GM12872 (cell line): Measurements from ENCODE around the gene CHRNB2.
A peak's percentile ranks its signal among the peaks of the same experiment; 100 is the strongest.

ENCODE experiments used
- CTCF ChIP-seq: IDR thresholded peaks from 3 replicates; pipeline ENCODE4 v1.5.1; 2011; ENCODE audit warnings: low read depth, mild to moderate bottlenecking, low read length, moderate library complexity; ENCODE audit not compliant: insufficient read depth

Gene CHRNB2

DNA sequence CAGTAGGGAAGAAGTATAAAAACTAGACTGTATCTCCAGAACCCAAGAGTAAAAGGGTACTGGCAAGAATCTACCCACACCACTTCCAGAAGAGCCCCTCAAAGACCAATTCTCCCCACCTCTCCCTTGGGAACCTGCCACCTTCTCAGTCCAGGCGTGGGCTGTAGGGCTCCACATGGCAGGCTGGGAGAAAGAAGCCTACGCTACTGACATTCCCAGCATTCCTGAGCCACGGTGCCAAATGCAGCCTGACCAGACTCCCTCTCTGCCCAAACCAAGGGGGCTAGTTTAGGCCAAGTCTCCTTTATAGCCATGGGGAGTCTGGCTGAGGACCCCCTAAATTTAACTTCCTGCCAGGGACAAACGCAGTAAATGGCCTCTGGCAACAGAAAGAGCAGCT lies 11.2 kb upstream of the CHRNB2 start:
- no peak for TF ChIP-seq CTCF

- no peak for TF ChIP-seq CTCF
Measured at GRCh38 chr1:154557248-154557938, 10.2 kb upstream of the CHRNB2 start.

- TF ChIP-seq CTCF = no peak
Measured at GRCh38 chr1:154557939-154558719, 9.4 kb upstream of the CHRNB2 start, which contains the start of gene UBE2Q1. Gene UBE2Q1 (minus strand): TSS chr1:154558662. CDS start chr1:154558553, 109 bp downstream.

GRCh38 chr1:154558720-154559465 lies 8.7 kb upstream of the CHRNB2 start:
- no peak for TF ChIP-seq CTCF

GRCh38 chr1:154559466-154560044 lies 8.0 kb upstream of the CHRNB2 start:
- TF ChIP-seq CTCF = peak; percentile 96

DNA sequence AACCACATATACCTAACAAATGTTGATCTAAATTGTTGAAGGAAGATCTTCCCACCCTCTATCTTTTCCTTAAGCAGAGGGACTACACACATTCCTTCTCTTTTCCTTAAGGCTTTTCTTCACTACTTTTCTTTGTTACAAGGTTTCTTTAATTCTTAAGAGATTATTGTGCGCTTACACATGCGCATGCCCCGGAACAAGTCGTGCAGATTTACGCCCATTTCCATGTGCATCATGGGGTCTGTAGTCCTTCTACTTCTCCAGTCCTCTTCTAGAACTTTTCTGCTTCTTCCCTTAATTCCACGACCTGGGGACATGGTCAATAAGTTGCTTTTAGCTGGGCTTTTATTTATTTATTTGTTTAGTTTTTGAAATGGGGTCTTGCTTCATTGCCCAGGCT lies 1.7 kb upstream of the CHRNB2 start:
- no peak for TF ChIP-seq CTCF
